DMS 273 (cell line): ENCODE measurements around the gene TLR8.
A peak's percentile ranks its signal among the peaks of the same experiment; 100 is the strongest.

Experiments used
- DNase-seq: peaks from one replicate; lab custom pipeline; 2025; ENCODE audit not compliant: unreplicated experiment; lab: John Stamatoyannopoulos, UW

The TLR8 gene

GRCh38 chrX:12906046-12906761 is at the start of gene TLR8:
Gene TLR8, plus strand, starts transcription at chrX:12906620. Its CDS starts 87 bp downstream, at chrX:12906707.
- no peak for DNase-seq

GRCh38 chrX:12865359-12865758 is 41.1 kb upstream of the TLR8 start:
- DNase-seq = no peak

GRCh38 chrX:12866451-12867377 is 39.7 kb upstream of the TLR8 start, which contains the start of gene TLR7:
Gene TLR7, plus strand, starts transcription at chrX:12867072. Its CDS starts 507 bp downstream, at chrX:12867579.
- no peak for DNase-seq

DNA sequence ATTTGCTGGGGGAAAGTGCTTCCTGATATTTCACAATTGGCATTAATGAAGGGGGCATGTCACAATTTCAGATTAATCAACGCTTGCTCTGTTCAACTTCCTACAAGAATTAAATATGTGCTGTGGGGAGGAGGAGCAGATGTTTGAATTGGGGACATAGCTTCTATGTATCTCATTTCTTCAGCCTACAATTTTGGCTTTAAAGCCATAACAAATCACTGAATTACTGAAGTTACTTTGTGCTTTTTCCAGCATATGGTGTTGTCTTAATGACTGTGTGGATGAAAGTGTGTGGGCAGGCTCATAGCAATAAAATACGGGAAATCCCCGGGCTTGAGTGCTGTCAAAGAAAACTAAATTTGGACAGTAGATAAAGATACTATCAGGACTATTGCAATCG is 38.7 kb upstream of the TLR8 start:
- no peak for DNase-seq

- no peak for DNase-seq
Observed at GRCh38 chrX:12868747-12869146, 37.7 kb upstream of the TLR8 start.

DNA sequence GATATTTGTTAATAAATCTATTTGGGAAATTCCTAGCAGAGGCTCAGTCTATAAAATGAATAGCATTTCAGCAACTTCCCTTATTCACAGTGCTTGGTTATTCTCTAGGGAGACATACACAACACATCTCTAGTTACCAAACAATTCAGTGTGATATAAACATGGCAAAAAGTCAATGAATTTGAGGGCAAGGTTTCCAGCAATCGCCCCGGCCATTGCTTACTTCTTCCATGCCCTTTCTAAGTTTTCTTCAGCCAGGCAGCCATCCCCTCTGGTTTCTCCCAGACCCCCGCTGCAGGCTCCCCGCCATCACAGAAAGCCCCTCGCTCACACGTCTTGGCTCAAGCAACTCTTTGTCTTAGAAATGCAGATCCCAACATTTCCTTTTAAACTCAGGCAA is 35.2 kb upstream of the TLR8 start:
- DNase-seq = no peak

DNA sequence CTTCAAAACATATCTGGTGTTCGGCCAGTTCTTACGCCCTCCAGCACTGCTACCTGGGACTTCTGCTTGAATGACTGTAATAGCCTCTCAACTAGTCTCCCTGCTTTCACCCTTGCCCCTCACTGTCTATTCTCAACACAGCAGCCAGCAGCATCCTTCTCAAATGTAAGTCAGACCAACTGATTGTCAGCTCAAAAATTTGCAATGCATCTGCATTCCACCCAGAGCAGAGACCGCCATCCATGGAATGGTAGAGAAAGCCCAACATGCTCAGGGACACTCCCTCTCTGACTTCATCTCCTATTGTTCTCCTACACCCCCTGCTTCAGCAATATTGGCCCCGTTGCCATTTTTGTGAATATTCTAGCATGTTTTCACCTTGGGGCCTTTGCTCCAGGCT is 33.7 kb upstream of the TLR8 start:
- no peak for DNase-seq

DNA sequence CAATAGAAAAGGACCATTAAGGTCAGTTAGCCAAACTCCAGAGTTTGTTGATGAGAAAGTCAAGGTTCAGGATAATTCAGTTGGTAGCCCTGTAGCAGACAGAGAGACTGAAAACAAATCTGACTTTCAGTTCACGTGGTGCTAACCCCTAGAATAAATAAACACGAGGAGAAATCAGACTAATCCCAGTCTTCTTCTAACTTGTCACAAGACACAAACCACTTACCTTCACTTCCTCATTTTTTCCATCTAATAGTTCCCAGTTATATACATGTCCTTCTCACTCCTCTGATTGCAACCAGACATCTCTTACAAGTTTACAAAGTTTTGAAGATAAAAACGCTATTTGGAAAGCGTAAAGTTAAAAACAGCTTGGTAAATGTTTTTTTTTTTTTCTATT is 31.8 kb upstream of the TLR8 start:
- no peak for DNase-seq

DNA sequence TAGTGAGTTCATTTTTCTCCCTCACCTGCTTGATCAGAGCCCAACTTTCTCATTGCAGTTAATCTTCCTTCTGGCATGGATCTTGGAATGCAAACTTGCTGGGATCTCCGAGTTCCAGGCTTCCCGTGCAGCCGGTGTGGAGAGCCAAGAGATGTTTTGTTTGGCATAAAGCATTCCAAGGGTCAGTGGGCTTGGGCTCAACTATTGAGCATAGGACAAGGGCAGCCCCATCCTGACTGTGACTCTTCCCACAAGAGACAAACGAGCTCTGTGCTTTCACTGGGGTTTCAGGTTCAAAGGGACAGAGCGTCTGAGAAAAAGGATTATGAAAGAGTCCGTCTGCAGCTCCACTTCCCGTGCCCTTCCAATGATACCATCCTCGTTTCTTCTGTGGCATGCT is 29.0 kb upstream of the TLR8 start:
- DNase-seq = no peak

GRCh38 chrX:12878536-12878935 is 27.9 kb upstream of the TLR8 start:
- DNase-seq = no peak

- DNase-seq = no peak
Observed at GRCh38 chrX:12881914-12882313, 24.5 kb upstream of the TLR8 start.

GRCh38 chrX:12885508-12885907 is 20.9 kb upstream of the TLR8 start:
- no peak for DNase-seq

DNA sequence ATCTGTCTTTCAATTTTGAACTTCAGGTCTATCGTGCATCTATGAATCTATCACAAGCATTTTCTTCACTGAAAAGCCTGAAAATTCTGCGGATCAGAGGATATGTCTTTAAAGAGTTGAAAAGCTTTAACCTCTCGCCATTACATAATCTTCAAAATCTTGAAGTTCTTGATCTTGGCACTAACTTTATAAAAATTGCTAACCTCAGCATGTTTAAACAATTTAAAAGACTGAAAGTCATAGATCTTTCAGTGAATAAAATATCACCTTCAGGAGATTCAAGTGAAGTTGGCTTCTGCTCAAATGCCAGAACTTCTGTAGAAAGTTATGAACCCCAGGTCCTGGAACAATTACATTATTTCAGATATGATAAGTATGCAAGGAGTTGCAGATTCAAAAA is 19.9 kb upstream of the TLR8 start:
- no peak for DNase-seq

- DNase-seq = no peak
Observed at GRCh38 chrX:12887141-12887540, 19.3 kb upstream of the TLR8 start.

GRCh38 chrX:12887767-12888166 is 18.7 kb upstream of the TLR8 start:
- no peak for DNase-seq

- no peak for DNase-seq
Observed at GRCh38 chrX:12890467-12890866, 16.0 kb upstream of the TLR8 start.

DNA sequence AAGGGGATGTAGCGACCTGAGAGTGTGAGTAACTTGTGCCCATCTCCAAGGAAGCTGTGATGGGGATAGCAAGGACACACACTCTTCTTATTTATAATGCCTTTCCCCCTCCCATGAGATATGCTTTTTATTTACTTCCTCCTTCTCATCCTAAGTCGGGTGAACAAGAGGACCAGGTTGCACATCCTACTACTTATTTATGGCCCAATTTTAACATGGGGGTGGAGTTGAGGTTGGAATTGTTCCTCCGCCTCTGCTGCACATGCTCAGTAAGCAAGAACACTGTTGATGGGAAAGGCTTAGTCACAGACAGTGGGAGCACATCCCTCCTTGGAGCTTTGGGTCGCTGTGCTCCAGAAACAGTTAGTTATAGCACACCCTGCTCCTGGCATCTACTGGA is 15.2 kb upstream of the TLR8 start:
- no peak for DNase-seq

- no peak for DNase-seq
Observed at GRCh38 chrX:12891915-12892506, 14.4 kb upstream of the TLR8 start.

DNA sequence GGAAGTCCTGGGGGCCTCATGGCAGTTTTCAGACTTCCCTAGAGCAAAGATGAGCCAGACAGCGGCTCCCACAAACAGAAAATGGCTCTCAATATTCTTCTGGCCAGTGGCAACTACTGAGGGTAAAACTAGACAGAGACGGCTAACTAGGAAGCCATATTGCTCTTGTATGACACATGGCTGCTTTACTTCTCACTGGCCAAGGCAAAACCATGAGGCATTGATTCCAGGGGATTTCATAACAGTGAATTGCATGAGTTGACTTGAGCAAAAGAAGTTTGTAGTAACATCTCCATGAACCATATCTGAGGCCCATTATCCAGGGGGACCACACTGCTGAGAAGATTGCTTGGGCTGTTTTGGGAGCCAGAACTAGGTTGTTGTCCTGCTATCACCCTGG is 13.7 kb upstream of the TLR8 start:
- no peak for DNase-seq

DNA sequence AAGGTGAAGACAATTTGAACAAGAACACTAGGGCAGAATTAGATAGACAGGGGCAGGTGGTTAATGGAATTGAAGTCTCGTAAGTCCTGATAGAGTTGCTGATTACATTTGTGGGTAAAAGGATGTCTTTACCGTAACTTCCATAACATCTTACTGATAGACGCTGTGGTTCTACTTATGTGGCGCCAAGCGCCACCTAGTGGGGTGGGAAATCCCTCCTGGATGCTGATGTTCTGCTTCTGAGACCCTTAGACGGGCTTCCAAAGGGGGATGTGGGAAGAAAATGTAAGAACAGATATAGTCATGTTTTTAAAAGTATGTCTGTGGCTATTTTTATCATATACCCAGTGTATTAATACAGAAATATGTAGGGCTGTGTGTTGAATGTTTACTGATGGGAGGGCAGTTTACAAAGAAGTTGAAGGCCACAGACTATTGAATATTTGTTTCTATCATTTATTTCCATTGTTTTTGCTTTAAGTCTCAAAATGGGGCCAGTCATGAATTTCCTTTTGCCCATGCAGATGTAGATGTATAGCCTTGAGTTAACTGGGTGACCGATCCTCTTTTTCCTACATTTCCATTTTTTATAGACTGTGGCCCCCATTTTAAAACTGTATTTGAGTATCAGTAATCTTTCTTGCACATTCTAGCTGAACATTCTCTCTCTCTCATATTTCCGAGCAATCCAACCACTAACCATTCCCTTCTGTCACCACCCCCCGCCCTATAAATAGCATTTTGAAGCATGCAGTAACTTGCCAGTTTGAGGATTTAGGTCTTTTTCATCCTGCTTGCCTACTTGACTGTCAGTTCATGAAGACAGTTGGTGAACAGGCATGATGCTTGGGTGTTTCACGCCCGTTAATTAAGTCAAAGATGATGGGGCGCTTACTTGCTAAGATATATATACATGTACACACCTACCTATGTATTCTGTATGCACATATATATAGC is 12.1 kb upstream of the TLR8 start:
- DNase-seq = peak; percentile 73

GRCh38 chrX:12895866-12896265 is 10.6 kb upstream of the TLR8 start:
- DNase-seq = no peak
